Mesenteric fat pad (tissue), 1 donor: ENCODE measurements around the gene PRSS27. TPM values are rescaled to one million over a fixed set of nuclear protein-coding genes. Genes with fewer than 3 reads are reported as not detected.
A peak's percentile ranks its signal among the peaks of the same experiment; 100 is the strongest.
"Not testable (repeated sequence)": the region's sequence is repeated elsewhere in the genome, so short reads cannot be mapped to it uniquely, and the experiment has no call there.

Experiments used
- DNase-seq: peaks from one replicate; pipeline ENCODE4 v3.0.0-alpha.2; 2020; ENCODE audit warnings: low spot score
- total RNA-seq: library from RNA; stranded (reverse); fragmentation: NEBNext Ultra II Directional; extraction: Animal tissue kit (Norgen Biotek cat#: 25700); gene quantifications from one replicate; pipeline ENCODE4 v1.2.1, GENCODE V29; 2021
- donor health status: DM: yes; HTN: yes; CAD: no.

Gene PRSS27
- total RNA-seq, 1 donor from 2014 or later, result 0.48 TPM

DNA sequence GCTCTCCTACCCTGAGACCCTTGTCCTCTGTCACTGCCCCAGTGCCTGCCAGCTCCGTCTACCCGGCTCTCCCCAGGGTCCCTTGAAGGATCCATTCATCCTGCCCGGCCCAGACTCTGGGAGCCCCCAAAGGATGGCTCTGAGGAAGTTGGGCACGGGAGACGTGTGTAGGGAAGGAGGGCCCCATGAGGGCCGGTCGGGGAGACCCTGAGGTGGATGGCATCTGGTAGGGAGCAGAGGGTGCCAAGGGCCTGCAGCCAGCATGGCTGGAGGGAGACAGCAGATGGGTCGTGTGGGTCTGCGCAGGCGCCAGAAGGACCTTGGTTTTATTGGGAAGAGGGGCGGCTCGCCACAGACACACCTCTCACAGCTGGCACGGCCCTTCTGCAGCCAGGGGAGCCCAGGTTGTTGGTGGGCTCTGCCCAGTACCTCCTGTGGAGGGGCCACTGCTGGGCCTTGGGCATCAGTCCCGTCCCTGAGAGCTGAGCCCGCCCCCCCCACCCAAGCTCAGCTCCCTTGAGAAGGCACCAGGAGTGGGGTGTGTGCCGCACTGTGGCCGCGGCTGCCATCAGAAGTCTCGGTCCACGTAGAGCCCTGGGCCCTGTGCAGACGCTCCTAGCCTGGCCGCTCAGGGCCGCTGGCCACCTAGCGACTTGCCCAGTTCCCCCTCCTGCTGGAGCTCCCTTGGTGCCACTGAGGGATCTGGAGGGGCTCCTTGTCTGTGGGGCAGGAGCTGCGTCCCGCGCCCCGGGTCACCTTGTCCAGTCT, 21.7 kb downstream of the PRSS27 start:
- no peak for DNase-seq

DNA sequence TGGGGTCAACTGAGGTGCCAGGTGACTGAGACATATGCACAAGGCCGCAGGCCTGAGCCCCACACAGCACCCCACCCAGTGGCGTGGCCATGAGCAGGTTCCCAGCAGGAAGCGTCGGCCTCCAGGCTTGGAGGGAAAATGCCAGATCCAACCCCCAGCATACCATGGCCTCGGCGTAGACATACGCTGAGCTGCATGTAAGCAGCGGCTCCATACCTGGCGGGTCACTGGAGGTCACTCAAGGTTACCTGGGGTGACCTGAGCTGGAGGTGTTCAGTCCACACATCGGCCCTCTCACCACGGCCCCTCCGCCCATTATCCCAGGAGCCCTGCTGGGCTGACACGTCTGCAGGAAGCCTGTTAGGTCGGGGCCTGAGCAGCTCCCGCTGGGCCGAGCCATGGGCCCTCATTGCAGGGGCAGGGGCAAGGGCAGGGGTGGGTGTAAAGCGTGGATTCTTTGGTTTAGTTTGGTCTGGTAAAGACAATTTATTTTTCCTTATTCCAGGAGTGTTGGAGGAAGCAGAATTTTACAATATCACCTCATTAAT, 22.5 kb downstream of the PRSS27 start:
- DNase-seq, result no peak

DNA sequence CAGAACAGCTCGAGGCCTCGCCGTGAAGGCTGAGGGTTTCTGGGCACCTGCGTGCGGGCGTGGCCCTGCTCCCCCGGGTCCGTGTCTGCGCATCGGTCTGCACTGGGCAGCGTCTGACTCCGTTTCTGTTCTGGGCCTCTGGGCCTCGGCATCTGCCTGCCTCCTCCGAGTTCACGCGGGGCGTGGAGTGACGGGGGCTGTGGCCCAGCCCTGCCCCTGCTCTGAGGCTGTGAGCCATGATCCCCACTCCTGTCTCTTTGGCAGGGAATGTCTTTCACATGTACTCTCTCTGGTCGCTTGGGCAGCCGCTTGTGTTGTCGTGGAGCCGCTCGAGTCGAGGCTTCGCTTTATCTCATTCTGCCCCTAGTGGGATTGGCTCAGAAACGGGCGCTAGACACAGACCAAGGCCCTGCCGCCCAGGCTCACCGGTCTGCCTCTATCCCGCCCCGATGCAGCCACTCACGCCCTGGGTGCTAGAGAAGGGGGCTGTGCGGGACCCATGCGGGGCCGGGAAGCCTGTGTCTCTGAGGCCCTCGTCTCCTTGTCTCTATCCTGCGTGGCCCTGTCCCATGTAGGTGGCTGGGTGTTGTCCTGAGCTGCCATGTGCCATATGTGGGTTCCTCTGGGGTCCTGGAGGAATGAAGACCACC, 23.3 kb downstream of the PRSS27 start:
- not testable (repeated sequence) for DNase-seq

DNA sequence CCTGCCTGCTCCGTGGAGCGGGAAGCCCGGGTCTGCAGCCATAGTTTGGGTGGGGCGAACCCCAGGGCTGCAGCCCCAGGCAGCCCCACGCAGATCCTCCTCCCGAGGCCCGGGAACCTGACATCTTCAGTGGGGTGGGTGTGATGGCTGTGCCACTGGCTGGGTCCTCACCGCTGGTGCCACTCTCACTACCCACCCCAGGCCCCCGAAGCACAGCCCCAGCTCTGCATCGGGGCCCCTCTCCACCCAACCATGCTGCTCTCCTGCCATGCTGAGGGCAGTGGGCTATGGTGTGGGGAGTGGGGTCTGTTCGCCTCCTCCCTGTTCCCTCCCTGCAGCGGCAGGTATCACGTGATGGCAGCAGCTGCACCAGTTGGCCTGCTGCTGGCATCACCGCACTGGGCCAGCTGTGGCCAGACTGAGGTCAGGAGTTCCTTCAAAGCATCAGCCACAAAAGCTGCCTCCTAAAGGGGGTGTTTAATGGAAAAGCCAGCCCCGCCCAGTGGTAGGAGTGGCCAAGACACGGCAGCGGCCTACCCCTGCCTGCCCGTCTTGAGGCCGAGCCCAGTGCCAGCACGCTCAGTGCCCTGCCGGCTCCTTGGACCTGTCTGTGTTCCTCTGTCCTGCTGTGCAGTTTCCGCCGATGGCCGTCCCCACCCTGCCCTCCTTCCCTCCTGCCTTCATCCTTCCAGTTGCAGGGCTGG, 26.9 kb downstream of the PRSS27 start:
- no peak for DNase-seq

DNA sequence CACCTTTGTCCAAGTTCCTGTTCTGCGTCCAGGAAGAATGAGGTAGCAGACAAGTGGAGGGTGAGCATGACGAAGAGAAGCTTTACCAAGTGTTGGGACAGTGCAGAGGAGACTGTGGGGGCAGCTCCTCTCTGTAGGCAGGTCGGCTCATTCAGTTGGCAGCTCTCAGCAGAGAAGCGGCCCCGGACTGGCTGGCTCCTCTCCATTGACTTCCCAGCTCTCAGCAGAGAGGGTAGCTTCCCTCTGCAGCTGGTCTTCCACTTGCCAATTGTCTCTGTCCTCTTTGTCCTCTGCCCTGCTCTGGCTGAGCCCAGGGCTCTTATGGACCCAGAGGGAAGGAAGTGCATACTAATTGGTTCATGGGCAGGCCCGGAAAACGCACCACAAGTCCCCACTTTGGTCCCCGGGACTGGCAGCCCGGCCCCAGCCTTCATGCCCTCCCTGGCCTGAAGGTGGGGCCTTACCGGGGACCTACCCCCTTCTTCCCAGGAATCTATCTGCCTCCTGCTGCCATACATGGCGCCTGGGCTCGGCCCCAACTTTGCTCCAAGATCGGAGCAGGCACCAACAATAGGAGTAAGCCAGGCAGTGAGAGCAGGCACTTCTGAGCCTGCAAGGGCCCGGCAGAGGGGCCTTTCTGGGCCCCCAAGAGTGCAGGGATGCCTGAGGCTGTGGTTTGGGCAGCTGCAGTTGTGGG, 27.6 kb downstream of the PRSS27 start:
- no peak for DNase-seq

DNA sequence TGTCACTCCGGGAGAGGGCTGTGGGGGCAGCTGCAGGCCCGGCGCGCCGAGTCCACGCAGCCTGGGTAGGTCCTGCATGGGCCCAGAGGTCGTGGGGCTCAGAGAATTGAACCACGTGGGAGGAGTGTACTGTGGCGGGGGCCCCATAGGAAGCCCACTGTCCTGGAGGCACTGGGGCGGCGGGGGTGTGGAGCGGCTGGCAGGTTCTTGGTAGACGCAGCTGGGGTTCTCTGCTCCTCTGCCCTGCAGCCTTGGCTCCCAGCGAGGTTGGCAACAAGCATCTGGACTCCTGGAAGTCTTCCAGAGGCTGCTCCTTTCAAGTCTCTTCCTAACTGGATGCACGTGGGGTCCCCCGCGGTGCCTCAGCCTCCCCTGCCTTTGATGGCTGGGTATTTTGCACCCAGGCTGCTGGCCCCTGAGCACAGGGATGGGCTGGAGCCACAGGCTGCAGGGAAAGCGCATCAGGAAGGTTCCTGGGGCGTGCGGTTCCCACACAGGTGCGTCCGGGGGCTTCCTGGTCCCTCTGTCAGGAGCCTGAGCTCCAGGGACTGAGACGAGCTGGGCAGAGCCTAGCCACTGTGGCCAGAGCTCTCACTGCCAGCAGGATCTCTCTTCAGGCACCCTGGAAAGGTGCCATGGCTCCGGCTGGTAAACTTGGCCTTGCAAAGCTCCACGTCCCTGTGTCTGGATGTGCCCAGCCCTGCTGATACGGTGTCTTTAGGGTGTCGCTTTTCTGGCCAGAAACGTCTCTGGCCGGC, 28.4 kb downstream of the PRSS27 start:
- DNase-seq, result no peak

DNA sequence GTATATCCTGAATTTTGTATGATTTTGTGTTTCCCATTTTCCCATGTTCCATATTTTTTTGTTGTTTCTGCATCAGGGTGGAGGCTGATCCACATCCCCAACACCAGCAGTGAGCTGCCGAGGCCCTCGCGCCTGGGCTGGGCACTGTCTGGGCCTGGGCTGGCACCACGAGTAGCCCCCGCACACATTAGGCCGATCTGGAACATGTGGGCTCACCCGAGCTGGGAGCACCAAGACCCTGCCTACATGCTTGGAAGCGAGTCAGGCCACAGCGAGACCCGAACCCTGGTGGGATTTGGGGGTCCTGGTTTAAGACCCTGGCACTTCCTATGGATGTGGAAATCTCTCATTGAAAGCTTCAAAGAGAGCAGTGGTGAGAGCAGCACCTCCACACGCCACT, 29.2 kb downstream of the PRSS27 start:
- no peak for DNase-seq

DNA sequence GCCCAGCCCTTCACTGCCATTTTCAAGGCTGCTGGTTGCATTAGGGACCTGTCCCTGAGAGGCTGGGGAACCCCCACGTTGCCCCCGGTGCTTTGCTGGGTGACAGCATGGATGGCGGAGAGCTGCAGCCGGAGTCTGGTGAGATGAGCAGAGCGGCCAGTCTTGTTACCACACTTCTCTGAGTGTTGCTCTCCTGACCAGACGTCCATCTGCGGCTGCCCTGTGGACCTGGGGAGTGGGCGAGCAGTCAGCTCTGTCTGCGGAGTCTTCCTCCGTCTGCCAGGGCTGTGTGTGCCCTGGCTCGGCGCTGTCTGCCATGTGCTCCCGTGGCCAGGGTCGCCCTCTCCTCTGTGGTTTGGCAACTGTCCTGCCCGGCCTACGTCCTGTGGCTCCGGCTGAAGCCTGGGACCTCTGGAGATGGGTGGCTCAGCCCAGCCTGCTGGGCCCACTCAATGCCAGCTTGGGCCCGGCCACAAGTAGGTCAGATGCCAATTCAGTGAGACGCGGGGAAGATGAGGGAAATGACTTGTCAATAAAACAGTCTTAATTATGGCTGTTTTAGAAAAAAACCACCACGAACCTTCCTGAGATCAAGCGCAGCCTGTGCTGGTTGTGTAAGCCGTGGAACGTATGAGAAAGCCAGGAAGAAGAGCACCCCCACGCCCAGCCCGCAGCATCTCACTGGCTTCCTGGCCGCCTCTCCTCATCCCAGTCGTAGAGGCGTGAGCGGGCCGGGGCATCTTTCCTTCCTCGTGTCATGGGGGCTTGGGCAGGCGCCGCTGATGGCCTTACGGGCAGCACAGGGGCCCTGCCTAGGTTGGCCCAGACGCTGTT, 29.8 kb downstream of the PRSS27 start:
- no peak for DNase-seq

DNA sequence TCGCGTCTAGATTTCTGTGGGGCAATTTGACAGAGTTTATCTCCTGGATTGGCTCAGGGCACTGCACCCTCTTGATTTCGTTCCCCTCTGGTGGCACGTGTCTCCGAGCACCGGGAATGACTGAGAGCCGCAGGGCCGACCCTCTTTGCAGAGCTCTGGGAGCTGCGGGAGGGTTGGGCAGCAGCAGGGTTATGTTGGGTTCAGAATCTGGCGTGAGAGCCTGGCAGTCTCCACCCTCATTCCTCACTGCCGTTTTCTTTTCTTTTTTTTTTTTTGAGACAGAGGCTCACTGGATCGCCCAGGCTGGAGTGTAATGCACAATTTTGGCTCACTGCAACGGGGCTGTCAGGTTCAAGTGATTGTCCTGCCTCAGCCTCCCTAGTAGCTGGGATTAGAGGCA, 30.6 kb downstream of the PRSS27 start:
- DNase-seq, result not testable (repeated sequence)

DNA sequence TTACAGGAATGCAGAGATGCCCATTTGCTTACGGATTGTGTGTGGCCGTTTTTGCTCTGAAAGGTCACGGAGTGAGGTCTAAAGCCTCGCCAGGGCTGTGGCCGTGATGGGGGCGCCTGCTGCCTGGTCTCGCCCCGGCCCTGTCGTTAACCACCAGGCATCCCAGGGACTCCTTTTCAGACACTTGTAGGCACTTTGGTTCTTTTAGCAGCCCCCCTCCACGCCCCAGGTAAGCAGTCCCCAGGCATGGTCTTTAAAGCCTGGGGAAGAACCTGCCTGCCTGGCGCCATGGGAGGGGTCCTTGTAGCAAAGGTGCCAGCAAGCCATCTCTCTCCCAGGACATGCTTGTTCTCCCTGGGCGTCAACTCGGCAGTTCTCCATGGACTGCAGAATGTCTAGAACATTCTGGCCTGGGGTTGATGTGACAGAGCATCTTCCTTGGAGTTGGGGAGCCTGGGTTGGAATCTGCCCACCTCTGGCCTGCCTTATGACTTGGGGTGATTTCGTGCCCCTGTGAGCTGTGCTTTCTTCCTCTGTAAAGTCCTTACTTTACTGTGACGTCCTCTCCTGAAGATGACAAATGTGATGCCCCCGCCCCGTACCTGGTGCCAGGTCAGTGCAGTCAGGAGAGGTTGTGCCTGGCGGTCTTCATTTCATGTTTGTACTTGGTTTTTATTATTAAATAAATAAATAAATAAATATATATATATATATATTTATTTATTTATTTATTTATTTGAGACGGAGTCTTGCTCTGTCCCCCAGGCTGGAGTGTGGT, 32.3 kb downstream of the PRSS27 start:
- no peak for DNase-seq

DNA sequence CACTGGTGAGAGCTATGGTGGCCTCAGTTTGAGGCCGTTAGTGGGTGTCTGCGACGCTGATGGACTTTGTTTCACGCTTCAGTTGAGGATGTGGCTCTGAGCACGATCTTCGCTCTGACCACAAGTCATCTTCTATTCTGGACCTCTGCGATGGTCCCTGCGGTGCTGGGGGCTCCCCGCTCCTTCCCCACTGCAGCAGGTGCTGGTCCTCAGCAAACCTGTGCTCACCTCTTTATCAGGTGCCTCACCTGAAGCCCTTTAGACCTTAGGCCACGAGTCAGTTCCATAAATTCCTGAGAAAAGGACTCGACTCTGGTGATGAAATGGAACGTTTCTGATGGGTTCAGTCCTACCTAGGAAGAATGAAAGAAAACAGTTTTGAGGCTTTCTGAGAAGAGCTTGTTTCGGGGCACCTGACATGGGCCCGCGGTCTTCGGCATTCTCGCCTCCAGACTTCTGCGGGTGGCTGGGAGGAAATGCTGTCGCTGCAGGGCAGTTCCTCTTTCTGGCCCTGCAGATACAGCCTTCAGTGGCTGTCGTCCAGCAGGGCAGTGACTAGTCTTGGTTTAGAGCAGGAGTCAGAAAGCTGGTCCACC, 33.0 kb downstream of the PRSS27 start:
- no peak for DNase-seq

DNA sequence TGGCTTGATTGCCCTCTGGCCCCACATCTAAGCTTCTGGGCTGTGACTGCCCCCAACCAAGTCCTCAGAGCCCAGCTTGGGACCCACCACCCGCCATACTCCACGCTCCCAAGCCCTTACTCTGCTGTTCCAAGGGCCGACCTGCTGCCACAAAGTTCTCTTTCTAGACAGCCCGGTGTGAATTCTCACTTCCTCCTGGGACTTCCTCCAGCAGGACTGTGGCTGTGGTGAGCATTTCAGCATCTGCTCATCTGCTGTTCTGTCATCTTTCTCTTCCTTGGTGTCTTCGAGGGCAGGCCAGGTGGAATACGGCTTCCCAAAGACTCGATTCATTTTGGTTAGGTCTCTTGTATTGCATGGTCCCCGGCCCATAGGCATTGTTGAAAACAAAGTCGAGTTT, 33.9 kb downstream of the PRSS27 start:
- not testable (repeated sequence) for DNase-seq

DNA sequence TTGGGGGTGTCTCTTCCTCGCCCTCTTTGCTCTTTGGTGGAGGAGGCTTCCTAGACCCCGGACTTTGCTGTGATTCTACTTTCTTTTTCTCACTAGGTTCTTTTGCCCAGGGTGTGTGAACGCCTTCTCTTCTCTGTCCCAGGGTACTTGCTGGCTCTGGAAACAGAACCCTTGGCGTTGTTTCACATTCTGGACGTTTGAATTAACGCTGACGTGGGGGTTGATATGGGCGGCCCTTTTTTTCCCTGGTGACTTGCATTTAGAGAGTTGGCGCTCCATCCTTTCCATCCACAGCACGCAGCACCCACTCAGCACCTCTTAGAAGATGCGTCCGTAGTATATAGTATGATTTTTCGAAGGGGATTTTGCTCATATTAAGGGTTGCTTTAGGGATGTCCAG, 37.0 kb downstream of the PRSS27 start:
- not testable (repeated sequence) for DNase-seq

DNA sequence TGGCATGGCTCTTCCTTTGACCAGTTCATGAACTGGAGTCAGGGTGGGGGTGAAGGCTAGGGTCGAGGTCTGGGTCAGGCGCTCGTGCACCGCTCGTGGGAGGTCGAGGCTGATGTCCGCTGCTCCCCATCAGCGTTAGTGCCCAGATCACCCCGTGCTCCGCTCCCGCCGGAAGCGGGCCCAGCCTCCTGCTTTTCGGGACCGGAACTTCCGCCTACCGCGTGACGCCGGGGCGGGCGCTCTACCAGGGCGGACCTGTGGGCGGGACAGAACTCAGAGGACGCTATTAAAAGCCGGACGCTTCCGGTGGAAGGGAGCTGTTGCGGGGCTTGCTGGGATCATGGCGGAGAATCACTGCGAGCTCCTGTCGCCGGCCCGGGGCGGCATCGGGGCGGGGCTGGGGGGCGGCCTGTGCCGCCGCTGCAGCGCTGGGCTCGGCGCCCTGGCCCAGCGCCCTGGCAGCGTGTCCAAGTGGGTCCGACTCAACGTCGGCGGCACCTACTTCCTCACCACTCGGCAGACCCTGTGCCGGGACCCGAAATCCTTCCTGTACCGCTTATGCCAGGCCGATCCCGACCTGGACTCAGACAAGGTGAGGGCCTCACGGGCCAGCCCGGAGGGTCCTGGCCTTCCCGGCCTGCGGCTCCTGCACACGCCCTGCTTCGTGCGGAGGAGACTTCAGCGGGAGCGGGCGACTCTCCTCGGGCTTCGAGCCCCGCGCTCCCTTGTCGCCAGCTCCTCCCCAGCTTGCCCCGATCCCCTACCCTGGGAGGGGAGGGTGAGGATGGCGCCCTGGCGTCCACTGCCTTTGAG, 37.6 kb downstream of the PRSS27 start, which contains the start of gene KCTD5:
Gene KCTD5 (plus strand): TSS at position 315 of the 813 bp plus-strand sequence. CDS start 26 bp downstream, at position 341.
- DNase-seq, result peak; percentile 99

DNA sequence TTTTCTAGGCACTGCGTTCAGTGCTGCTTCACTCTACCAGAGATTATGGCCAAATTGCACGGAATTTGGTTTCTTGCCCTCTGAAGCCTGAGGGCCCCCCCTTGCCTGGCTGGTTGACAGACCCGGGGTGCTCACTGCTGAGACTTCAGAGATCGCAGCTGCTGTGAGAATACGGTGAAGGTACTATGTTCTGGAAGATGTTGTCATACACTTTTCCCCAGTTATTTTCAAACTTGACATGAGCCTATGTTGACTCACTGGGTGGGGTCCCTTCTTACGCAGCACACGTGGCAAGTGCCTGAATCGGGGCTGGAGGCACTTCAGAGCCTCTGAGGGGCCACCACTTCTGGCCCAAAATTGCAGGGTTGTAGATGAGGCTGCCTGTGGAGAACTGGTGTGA, 39.7 kb downstream of the PRSS27 start:
- DNase-seq, result not testable (repeated sequence)

DNA sequence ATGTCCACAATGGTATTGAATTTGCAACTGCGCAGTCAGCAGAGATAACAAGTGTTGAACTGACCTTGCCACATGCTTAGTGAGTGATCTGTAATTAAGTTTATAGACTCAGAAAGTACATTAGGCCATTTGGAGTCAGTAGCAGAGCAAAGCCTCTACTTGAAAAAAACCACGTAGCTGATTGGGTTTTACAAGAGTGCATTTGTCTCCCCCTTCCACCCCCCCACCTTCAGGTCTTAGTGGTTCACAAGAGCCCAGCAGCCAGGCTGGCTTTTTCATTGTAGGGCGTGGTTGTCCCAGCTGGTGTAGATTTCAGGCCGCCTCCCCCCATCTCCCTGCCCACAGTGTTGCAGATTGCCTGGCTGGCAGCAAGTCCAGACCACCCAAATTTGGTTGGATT, 40.1 kb downstream of the PRSS27 start:
- not testable (repeated sequence) for DNase-seq

DNA sequence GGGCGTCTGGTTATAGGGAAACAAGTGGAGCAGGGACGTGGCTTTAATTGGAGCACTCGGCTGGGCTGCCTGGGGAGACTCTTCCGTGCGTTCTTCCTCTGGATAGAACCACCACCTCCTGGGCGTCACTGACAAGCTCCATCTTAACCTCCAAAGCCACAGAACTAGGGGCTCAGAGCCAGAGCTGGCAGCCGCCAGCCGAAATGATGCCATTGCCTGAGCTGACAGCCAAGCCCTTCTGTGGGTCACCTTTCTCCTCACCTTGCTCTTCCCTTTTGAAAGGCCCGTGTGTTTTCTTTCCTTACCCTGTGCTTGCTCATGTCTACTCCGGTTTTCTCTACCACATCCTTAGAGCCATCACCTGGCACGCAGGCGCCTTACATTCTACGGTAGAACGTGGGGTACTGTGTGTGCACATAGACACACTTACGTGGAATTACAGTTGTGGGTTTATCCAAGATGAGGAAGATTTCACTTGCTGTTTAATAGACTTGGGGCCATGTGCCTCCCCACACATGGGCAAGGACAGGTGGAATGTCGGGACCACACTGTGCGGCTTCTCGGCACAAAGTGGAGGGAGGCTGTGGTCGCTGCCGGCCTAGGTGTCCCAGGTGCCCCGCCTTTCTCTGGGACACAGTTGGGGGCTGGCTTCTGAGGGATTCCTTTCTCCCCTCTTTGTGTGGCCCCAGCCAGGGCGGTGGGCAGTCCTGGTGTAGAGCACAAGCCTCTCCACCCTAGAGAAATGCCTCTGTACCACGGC, 41.6 kb downstream of the PRSS27 start:
- not testable (repeated sequence) for DNase-seq
